NT2/D1 (cell line): ENCODE measurements around the gene CACHD1.

Source experiments
- DNase-seq: peaks from one replicate; pipeline ENCODE4 v3.0.0-alpha.2; 2011; ENCODE audit warnings: low read depth, low spot score
- H3K27me3 ChIP-seq: 2 replicates; pipeline ENCODE4 v1.6.0; 2011; ENCODE audit warnings: mild to moderate bottlenecking; ENCODE audit not compliant: insufficient read length, insufficient read depth
- H3K36me3 ChIP-seq: 2 replicates; pipeline ENCODE4 v1.6.1; 2011; ENCODE audit warnings: mild to moderate bottlenecking, low read length, mixed read lengths; ENCODE audit not compliant: insufficient read depth, insufficient read length
- H3K4me1 ChIP-seq: 2 replicates; pipeline ENCODE4 v1.5.1; 2011; ENCODE audit not compliant: insufficient read depth, insufficient read length
- H3K4me3 ChIP-seq: 2 replicates; pipeline ENCODE4 v1.5.1; 2011; ENCODE audit warnings: low read depth; ENCODE audit not compliant: insufficient read length
- H3K9ac ChIP-seq: 2 replicates; pipeline ENCODE4 v1.6.0; 2011; ENCODE audit warnings: low read depth; ENCODE audit not compliant: insufficient read length
- H3K9me3 ChIP-seq: 2 replicates; pipeline ENCODE4 v1.5.1; 2011; ENCODE audit warnings: mild to moderate bottlenecking, low read length; ENCODE audit not compliant: insufficient read depth
- SUZ12 ChIP-seq: IDR thresholded peaks from 2 replicates; pipeline ENCODE4 v1.6.1; 2011; ENCODE audit not compliant: insufficient read length, insufficient read depth; ENCODE audit errors: extremely low read depth
- YY1 ChIP-seq: IDR thresholded peaks from 2 replicates; pipeline ENCODE4 v1.6.1; 2011; ENCODE audit not compliant: insufficient read length, insufficient read depth
- ZNF274 ChIP-seq: IDR thresholded peaks from 2 replicates; pipeline ENCODE4 v1.6.1; 2011; ENCODE audit warnings: mild to moderate bottlenecking, low read depth, low read length

Gene CACHD1

GRCh38 chr1:64518692-64519481 lies 49.0 kb downstream of the CACHD1 start:
- peak; percentile 81 for DNase-seq
- TF ChIP-seq ZNF274 (no peak), YY1 (no peak), SUZ12 (no peak)
- Histone ChIP-seq H3K9ac (no peak overlapping the region), H3K36me3 (no peaks in the 10 kb centered on the region), H3K9me3 (no peaks in the 10 kb centered on the region), H3K4me1 (peaks cover 9% of the 10 kb centered on the region), H3K27me3 (no peaks in the 10 kb centered on the region), H3K4me3 (no peak overlapping the region)

GRCh38 chr1:64519901-64520300 lies 50.0 kb downstream of the CACHD1 start:
- H3K4me1 ChIP-seq, result peaks cover 9% of the 10 kb centered on the region
- no peak for DNase-seq
- no peaks in the 10 kb centered on the region for H3K27me3 ChIP-seq
- H3K9ac ChIP-seq, result no peak overlapping the region
- TF ChIP-seq ZNF274 (no peak), YY1 (no peak), SUZ12 (no peak)
- no peaks in the 10 kb centered on the region for H3K36me3 ChIP-seq
- no peak overlapping the region for H3K4me3 ChIP-seq
- H3K9me3 ChIP-seq, result no peaks in the 10 kb centered on the region

GRCh38 chr1:64522740-64523139 lies 52.8 kb downstream of the CACHD1 start:
- H3K4me3 ChIP-seq, result no peak overlapping the region
- H3K36me3 ChIP-seq, result no peaks in the 10 kb centered on the region
- H3K9ac ChIP-seq, result no peak overlapping the region
- TF ChIP-seq ZNF274 (no peak), YY1 (no peak), SUZ12 (no peak)
- peaks cover 3% of the 10 kb centered on the region for H3K4me1 ChIP-seq
- no peaks in the 10 kb centered on the region for H3K9me3 ChIP-seq
- no peak for DNase-seq
- H3K27me3 ChIP-seq, result no peaks in the 10 kb centered on the region

- TF ChIP-seq ZNF274 (no peak), SUZ12 (no peak), YY1 (no peak)
- no peak overlapping the region for H3K4me3 ChIP-seq
- H3K9ac ChIP-seq, result no peak overlapping the region
- no peaks in the 10 kb centered on the region for H3K9me3 ChIP-seq
- no peak for DNase-seq
- H3K4me1 ChIP-seq, result no peaks in the 10 kb centered on the region
- H3K36me3 ChIP-seq, result no peaks in the 10 kb centered on the region
- H3K27me3 ChIP-seq, result no peaks in the 10 kb centered on the region
Measured at GRCh38 chr1:64523413-64524337, 53.7 kb downstream of the CACHD1 start.

DNA sequence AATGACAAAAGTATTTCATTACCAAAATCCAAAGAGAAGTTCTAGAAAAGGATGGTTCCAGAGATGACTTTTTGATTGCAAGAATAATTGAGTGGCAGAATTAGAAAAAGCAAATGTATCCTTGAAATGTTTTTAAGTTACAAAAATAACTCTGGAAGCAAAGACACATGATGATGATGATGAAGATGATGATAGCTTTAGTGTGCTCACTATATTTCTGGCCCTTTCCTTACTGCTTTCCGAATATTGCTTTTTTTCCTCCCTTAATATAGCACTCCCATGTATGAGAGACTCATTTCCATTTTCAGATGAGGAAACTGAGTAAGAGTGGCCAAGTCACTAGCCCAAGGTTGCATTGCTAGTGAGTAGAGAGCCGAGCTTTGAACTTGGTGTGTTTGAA lies 54.7 kb downstream of the CACHD1 start:
- Histone ChIP-seq H3K36me3 (no peaks in the 10 kb centered on the region), H3K9ac (no peak overlapping the region), H3K27me3 (no peaks in the 10 kb centered on the region), H3K9me3 (no peaks in the 10 kb centered on the region), H3K4me3 (no peak overlapping the region), H3K4me1 (no peaks in the 10 kb centered on the region)
- no peak for DNase-seq
- TF ChIP-seq SUZ12 (no peak), YY1 (no peak), ZNF274 (no peak)

DNA sequence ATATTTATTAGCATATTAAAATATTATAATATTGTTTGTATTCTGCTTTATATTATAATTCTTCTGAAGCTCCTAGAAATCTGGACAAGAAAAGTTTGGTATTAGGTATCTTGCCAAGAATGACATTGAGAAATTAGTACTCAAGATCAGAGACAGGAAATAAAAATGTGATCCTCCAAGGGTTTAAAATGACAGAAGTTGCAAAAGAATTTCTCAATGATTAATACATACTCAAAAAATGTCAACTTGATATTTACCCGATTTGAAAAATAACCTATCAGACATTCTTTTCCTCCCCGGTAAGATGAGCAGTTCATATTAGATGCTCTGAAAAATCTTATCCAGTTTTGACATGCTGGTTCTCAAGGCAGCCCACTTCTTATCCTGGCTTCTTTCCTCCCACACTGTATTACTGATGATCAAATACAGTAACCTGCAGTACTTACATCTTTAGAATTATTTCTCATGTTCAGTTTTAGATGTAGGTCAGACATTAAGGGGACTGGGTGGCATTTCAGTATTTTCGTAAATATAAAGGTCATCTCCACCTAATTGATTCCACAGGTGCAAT lies 55.3 kb downstream of the CACHD1 start:
- Histone ChIP-seq H3K36me3 (no peaks in the 10 kb centered on the region), H3K4me3 (no peak overlapping the region), H3K9me3 (no peaks in the 10 kb centered on the region), H3K4me1 (no peaks in the 10 kb centered on the region), H3K27me3 (no peaks in the 10 kb centered on the region), H3K9ac (no peak overlapping the region)
- TF ChIP-seq YY1 (no peak), SUZ12 (no peak), ZNF274 (no peak)
- DNase-seq, result no peak

DNA sequence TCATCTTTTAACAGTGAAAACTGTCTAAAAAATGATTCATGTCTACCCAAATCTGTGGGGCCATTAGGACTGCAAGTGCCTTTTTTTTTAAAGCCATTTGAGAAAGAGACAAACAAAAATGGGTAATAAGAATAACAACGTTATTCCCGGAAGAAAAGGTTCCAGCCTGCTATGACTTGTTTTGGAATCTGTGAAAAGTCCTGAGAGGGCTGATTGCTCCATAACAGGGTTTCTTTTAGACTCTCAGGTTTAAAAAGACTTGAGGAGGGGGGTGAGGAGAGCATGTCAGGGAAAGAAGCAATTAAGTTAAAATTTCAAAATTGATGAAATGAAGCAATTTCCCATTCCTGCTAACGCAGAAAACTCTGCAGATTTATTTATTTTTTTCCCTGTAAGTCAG lies 56.4 kb downstream of the CACHD1 start:
- Histone ChIP-seq H3K36me3 (no peaks in the 10 kb centered on the region), H3K4me1 (no peaks in the 10 kb centered on the region), H3K9me3 (no peaks in the 10 kb centered on the region), H3K27me3 (no peaks in the 10 kb centered on the region), H3K9ac (no peak overlapping the region), H3K4me3 (no peak overlapping the region)
- TF ChIP-seq ZNF274, result no peak
- TF ChIP-seq SUZ12, result no peak
- TF ChIP-seq YY1, result no peak
- DNase-seq, result no peak
